Fibroblast of villous mesenchyme (primary cell): ENCODE measurements around the gene QRICH2. TPM values are rescaled to one million over a fixed set of nuclear protein-coding genes. Genes with fewer than 3 reads are reported as not detected.
"Not testable (repeated sequence)": the region's sequence is repeated elsewhere in the genome, so short reads cannot be mapped to it uniquely, and the experiment has no call there.

Source experiments
- DNase-seq: peaks from one replicate; pipeline ENCODE4 v3.0.0-alpha.2; 2010; ENCODE audit warnings: low read depth
- H3K4me3 ChIP-seq: 2 replicates; pipeline ENCODE4 v1.5.1; 2011; ENCODE audit warnings: low read depth, mild to moderate bottlenecking, low read length
- CTCF ChIP-seq: IDR thresholded peaks from 2 replicates; pipeline ENCODE4 v1.5.1; 2012; ENCODE audit warnings: low read depth, mild to moderate bottlenecking, low read length; ENCODE audit not compliant: insufficient read depth
- total RNA-seq: library from RNA; depleted of rRNA; stranded (reverse); fragments of >200 nt; gene quantifications from 2 replicates; pipeline ENCODE4 v1.2.3, GENCODE V29; 2012

The QRICH2 gene
- total RNA-seq, 1 donor: 2.2 TPM

GRCh38 chr17:76353004-76353598, 45.0 kb upstream of the QRICH2 start:
- no peak for TF ChIP-seq CTCF
- peak; percentile 28 for DNase-seq
- H3K4me3 ChIP-seq: peak overlapping the region; percentile 86

GRCh38 chr17:76351526-76352071, 43.5 kb upstream of the QRICH2 start:
- no peak for TF ChIP-seq CTCF
- no peak overlapping the region for H3K4me3 ChIP-seq
- no peak for DNase-seq

- no peak overlapping the region for H3K4me3 ChIP-seq
- no peak for DNase-seq
- no peak for TF ChIP-seq CTCF
These were observed 42.4 kb upstream of the QRICH2 start for GRCh38 chr17:76350463-76350862.

DNA sequence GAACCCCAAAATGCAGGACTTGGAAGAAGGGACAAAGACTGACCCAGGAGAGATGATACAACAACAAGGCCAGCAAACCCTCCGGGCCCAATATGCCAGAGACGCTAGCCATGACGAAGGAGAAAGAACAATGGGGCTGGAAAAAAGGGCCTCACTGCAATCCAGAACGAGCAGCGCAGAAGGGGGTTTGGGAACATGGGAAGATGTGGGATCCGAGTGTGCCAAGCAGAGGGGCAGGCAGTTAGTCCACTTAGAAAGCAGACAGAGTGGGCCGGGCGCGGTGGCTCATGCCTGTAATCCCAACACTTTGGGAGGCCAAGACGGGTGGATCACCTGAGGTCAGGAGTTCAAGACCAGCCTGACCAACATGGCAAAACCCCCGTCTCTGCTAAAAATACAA, 38.9 kb upstream of the QRICH2 start:
- not testable (repeated sequence) for H3K4me3 ChIP-seq, DNase-seq

GRCh38 chr17:76345377-76345974, 37.4 kb upstream of the QRICH2 start:
- no peak for TF ChIP-seq CTCF
- DNase-seq: no peak

GRCh38 chr17:76343106-76343505, 35.0 kb upstream of the QRICH2 start:
- no peak for TF ChIP-seq CTCF
- no peak overlapping the region for H3K4me3 ChIP-seq
- DNase-seq: no peak

More at GRCh38 chr17:76345377-76345974, 37.4 kb upstream of the QRICH2 start:
- no peak overlapping the region for H3K4me3 ChIP-seq

GRCh38 chr17:76341301-76341700, 33.2 kb upstream of the QRICH2 start:
- TF ChIP-seq CTCF: no peak
- no peak overlapping the region for H3K4me3 ChIP-seq
- DNase-seq: no peak
